Skin of body (tissue), 2 donors: Measurements from ENCODE around the gene MAP2K6. TPM values are rescaled to one million over a fixed set of nuclear protein-coding genes. Genes with fewer than 3 reads are reported as not detected.

Source experiments
- DNase-seq: peaks from one replicate; lab custom pipeline; 2025; lab: John Stamatoyannopoulos, UW
- total RNA-seq: library from RNA; depleted of rRNA; stranded (reverse); fragments of >200 nt; gene quantifications from one replicate; pipeline ENCODE4 v1.2.3, GENCODE V29; 2014

The MAP2K6 gene
- total RNA-seq, 1 donor from 2014 or later: 8.6 TPM

GRCh38 chr17:69425978-69426377 lies 11.5 kb downstream of the MAP2K6 start:
- DNase-seq: no peak

GRCh38 chr17:69427486-69428197 lies 13.1 kb downstream of the MAP2K6 start:
- no peak for DNase-seq

GRCh38 chr17:69428252-69428980 lies 13.9 kb downstream of the MAP2K6 start:
- no peak for DNase-seq

- DNase-seq: no peak
Measured at GRCh38 chr17:69430488-69430887, 16.0 kb downstream of the MAP2K6 start.

- DNase-seq: no peak
Measured at GRCh38 chr17:69431835-69432234, 17.3 kb downstream of the MAP2K6 start.

GRCh38 chr17:69433093-69433492 lies 18.6 kb downstream of the MAP2K6 start:
- DNase-seq: no peak

GRCh38 chr17:69434164-69434579 lies 19.7 kb downstream of the MAP2K6 start:
- no peak for DNase-seq

- DNase-seq: no peak
Measured at GRCh38 chr17:69435971-69436696, 21.6 kb downstream of the MAP2K6 start.

GRCh38 chr17:69437475-69437874 lies 23.0 kb downstream of the MAP2K6 start:
- no peak for DNase-seq

- DNase-seq: no peak
Measured at GRCh38 chr17:69438776-69439175, 24.3 kb downstream of the MAP2K6 start.

- DNase-seq: no peak
Measured at GRCh38 chr17:69441179-69441578, 26.7 kb downstream of the MAP2K6 start.

- no peak for DNase-seq
Measured at GRCh38 chr17:69443138-69443537, 28.6 kb downstream of the MAP2K6 start.

- no peak for DNase-seq
Measured at GRCh38 chr17:69444023-69444422, 29.5 kb downstream of the MAP2K6 start.

- no peak for DNase-seq
Measured at GRCh38 chr17:69445132-69445531, 30.6 kb downstream of the MAP2K6 start.

- DNase-seq: peak; percentile 6
Measured at GRCh38 chr17:69447726-69448125, 33.2 kb downstream of the MAP2K6 start.

- DNase-seq: no peak
Measured at GRCh38 chr17:69448431-69449102, 34.1 kb downstream of the MAP2K6 start.

GRCh38 chr17:69450131-69450530 lies 35.6 kb downstream of the MAP2K6 start:
- no peak for DNase-seq

- no peak for DNase-seq
Measured at GRCh38 chr17:69450918-69451317, 36.4 kb downstream of the MAP2K6 start.

GRCh38 chr17:69451416-69452394 lies 37.2 kb downstream of the MAP2K6 start:
- DNase-seq: no peak

- DNase-seq: no peak
Measured at GRCh38 chr17:69452664-69453260, 38.3 kb downstream of the MAP2K6 start.
